Dermis blood vessel endothelial cell (primary cell): ENCODE data around the gene STK39. TPM values are rescaled to one million over a fixed set of nuclear protein-coding genes. Genes with fewer than 3 reads are reported as not detected.
"Not testable (repeated sequence)": the region's sequence is repeated elsewhere in the genome, so short reads cannot be mapped to it uniquely, and the experiment has no call there.

Source experiments
- DNase-seq: peaks from one replicate; pipeline ENCODE4 v3.0.0; 2010
- total RNA-seq: library from RNA; depleted of rRNA; stranded (reverse); fragments of >200 nt; gene quantifications from 2 replicates; pipeline ENCODE4 v1.2.3, GENCODE V29; 2014

Gene STK39
- total RNA-seq, 1 donor from 2014 or later, result 2.7 TPM

DNA sequence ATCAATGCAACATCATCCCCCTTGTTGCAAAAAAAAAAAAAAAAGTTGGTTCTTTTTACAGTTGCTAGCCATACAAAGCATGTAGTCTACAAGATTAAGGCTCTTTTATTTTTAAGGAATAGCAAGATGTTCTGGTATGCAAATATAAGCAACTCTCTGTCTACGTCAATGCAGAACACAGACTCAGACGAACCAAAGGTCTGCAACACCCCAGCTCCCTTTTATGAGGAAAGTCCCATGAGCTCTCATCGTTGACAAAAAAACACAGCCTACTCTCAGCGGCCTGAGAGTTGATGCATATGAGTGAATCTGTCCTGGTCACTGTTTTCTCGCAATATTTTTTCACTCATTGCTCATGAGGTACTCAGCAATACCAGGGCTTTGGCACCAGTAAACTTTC is 112.9 kb downstream of the STK39 start:
- DNase-seq, result no peak

DNA sequence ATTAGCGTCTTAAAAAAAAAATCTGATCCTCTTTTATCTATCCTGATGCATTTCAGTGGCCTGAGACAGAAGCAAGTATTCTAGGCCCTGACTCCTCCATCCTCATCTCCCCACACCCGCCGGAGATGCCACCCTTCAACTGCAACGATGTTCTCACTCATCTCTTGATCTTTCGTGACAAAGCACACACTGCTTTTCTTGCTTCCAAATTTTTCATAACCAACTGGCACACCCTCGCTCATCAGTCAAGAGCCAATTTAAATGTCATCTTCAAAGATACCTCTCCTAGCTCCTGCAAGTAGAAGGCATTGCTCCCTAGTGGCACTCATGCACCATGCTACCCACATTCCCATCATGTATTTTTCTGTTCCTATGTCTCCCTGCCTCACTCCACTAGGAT is 115.0 kb downstream of the STK39 start:
- DNase-seq, result no peak

DNA sequence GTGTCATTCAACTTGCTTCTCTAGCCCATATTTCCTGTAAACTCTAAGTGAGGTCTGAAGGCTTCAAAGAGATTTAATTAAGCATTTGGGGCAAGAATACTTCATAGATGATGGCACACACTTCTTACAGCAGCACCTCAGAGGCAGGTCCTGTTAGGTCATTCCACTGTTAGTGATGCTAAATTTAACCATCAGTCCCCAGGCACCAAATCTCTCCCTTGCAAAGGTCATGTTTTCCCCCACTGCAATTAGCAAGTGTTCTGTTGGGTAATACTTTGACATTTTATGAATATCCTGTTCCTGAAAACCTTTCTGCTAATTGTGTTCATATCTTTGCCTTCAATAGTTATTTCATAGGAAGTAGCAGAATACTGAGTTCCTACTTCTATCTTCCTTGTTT is 117.0 kb downstream of the STK39 start:
- no peak for DNase-seq

DNA sequence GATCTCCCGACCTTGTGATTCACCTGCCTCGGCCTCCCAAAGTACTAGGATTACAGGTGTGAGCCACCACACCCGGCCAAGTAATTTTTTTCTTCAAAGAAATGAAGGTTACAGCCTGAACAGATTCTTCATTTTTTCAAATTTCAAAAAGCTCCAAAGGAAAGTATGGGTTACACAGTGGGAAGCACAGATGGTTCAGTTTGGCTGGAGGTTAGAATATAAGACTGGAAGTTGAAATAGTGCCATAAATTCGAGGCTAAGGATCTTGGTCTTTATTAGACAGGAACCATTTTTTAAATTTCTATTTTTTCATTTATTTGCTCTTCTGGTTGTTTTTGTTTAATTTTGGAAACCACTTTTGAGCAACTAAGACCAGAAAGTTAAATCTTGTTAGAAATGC is 120.0 kb downstream of the STK39 start:
- DNase-seq, result no peak

DNA sequence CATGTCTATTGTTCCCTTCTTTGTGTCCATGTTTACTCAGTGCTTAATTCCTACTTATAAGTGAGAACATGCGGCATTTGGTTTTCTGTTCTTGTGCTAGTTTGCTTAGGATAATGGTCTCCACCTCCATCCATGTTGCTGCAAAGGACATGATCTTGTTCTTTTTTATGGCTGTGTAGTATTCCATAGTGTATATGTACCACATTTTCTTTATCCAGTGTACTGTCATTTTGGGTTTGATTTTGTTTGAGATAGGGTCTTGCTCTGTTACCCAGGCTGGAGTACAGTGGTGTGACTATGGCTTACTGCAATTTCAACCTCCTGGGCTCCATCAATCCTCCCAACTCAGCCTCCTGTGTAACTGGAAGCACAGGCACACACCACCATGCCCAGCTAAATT is 125.2 kb downstream of the STK39 start:
- not testable (repeated sequence) for DNase-seq

DNA sequence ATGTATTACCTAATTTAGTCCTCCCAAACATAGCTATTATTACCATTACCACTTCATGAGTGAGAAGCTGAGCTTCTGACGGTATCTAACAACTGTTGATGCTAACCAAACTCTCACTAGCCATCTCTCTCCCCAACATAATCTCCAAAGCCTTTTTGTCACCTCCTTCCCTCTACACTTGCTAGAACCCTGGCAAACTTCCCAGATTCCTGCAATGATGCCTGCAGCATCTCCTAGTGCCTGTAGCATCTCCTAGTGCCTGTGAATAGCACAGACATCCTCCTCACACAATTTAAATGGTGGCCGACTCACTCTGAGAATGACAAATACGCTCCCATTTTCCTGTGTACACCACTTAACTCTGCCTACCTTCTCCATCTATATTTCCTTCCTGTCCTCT is 126.7 kb downstream of the STK39 start:
- DNase-seq, result no peak

DNA sequence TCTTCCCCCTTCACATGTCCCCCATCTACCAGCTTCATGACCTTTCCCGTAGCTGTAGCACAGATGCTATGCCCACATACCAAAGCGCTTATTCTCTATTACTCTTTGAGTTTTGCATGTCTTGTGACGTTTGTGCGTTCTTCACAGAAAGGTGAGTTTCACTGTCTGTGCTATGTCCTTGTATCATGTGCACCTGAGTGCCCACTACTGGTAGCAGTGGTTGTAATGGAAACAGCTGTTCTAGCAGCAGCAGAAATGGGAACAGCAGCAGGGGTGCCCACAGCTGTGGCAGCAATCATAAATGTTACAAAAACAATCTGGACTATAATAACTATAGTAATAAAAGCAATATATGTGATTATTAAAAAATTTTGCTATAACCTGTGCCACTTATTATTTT is 127.1 kb downstream of the STK39 start:
- DNase-seq, result no peak

DNA sequence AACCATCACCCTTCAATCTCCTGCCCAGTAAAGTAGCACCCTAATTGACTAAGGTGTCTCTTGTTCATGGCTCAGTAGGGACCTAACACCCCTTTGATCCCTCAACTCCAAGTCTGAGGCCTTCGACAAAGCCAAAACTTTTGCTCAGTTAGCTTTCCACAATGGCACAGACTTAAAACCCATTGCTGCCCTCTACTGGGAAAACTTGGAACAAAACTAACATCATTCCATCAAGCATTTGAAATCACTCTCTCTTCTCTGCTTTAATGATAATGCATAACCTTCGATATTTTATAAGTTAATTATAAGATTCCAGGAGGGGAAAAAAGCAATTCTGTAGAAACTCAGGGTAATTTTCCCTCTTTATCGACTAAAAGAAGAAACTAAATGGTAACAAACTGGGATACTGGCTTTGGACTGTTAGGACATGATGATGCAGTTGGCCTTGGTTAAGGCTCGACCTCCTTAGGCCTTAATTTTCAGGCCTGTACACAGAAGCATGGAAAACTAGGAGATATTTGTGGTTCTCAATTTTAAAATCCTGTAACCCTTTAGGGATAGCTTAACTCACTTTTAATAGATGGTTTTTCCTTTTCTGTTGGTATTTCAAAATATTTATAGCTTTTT is 127.8 kb downstream of the STK39 start:
- DNase-seq, result peak; percentile 81

DNA sequence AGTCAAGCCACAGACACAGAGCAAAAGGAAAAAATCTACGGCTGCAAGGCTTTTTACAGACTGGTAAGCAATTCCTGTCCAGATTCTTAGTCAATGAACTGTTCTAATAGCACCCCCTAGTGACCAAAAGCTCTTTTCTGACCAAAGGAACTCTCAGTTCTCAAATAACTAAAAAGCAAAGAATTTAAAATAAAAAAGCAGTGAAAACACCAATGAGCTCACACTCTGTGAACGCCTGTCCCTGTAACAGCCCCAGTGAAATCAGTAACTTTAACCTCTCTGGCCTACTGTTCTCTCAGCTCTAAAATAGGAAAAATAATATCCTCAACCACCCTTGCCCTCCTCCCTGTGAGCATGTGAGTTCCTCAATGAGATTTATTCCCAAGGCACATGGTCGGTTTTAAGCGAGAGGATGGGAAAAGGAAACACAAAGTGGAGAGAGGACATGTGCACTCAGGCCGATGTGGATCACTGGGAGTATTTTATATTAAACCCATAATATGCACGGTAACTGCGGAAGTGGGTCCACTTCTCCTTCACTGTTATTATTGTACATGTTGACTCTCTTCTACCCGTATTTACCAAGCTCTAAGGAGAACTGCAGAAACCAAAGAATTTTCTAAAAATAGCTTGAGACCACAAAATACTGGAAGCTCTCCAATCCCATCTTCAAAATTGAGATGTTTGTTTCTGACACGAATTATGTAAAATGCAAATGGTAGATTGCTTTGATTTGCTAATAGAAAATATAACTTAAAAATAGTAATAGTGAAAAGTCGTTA is 128.5 kb downstream of the STK39 start:
- DNase-seq, result peak; percentile 83

DNA sequence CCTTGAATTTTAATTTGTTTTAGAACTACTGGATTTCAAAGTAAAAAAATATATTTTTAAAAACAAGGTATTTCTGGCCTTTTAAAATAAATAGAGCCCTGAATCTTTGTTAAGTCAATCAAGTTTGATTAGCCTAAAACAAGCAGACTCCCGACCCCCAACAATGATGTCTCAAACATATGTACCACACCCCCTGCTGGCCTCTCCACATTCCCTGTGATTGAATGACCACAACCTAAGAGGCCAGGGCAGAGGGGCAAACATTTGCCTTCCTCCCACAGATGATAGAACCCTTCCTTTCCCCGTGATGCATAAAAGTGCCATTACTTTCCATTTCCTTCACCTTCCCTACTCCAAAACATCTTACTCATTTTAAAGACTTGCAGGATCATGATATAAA is 130.9 kb downstream of the STK39 start:
- peak; percentile 34 for DNase-seq

DNA sequence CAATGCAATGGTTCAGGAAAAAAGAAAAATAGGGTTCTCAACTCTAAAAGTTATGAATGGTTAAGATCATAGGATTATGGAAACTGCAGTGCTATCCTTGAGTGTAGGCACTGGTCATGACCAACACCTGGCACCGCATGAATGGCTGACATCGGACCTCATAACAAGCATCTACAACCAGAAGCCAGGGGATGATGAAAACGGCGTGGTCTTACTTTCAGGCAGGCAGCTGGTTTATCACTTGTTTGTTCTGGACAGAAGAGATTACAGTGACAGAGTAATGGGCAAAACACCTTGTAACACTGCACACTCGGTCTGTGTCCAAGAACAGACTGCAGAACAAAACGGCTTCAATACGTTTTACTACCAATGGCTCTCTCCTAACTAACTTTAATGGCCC is 132.8 kb downstream of the STK39 start:
- no peak for DNase-seq

DNA sequence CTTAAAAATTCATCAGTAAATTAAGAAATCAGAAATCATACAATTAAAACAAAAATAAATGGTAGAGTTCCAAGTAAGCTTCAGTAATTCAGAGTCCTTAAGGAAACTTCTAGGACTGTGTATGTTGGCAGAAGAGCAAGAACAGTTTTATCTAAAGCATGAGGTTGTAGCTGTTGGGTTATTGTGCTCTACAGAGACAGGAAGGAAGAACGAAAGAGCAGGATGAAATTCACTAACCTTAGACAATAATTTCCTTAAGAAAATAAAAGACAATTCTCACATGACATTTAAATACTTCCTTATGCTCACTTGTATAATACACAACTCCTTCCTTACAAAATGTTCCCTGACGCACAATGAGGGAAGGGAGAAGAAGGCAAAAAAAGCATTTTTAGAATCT is 133.4 kb downstream of the STK39 start:
- DNase-seq, result peak; percentile 69

DNA sequence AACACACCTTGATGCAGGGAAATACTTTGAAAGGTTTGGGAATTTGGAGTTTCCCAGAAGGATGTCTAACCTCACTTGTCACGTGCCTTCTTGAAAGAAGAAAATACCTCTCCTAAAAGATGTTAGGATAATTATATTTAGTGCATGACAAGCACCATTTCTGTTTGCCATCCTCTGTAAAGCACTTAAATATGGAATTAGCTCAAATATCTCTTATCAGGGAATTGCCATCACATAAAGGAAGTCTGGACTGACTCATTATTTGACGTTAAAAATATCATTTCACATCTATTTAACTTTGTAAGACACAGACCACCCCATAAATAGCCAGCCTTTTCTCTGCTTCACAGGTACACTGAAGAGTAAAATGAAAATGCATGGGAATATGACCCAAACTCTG is 140.1 kb downstream of the STK39 start:
- no peak for DNase-seq

DNA sequence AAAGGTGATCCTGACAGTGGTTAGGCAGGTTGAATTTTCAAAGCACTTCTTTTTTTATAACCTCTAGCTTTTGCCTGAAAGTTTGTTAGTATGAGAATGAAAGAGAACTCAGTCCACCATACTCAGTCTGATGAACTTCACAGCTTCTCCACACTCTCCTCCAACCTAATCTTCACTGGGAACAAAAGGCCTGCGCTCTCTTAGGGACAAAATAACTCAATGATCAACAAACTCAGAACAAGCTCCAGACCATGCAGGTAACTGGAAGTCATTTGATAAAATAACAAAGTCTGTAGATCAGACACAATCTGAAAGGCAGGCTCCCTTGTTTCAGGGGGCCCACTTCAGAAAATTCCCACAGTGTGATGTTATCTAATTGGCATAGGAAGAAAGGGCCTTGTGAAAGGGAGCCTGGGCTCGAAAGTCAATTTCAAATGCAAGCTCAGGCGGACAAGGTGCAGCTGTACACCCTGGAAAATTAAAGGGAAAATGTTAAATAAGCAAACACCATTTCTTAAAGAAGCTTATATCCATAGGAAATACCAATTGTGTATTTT is 142.2 kb downstream of the STK39 start:
- DNase-seq, result no peak

DNA sequence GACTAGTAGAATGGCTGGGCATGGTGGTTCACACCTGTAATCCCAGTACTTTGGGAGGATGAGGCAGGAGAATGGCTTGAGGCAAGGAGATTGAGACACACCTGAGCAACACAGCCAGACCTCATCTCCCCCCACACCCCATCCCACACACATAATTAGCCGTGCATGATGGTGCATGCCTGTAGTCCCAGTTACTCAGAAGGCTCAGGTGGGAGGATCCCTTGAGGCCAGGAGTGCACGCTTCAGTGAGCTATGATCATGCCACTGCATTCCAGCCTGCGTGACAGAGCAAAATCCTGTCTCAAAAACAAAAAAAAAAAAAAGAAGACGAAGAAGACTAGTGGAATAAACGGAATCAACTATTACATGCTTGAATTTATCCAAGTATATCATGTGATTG is 150.0 kb downstream of the STK39 start:
- no peak for DNase-seq

DNA sequence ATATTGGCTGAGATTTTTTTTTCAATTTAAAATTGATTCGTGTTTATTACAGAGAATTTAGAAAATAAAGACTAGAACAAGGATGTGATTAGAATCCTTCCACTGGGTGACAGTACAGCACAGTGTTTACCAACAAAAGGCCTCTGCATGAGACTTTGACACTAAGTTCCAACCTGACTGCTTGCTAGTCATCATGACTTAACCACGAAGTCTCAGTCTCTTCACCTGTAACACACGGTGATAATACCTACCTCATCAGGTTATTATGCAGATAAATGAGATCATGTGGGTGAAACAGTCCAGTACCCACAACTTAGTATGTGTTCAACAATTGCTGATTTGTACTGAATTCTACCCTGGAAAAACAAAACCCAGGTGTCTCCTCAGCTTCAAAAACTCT is 151.2 kb downstream of the STK39 start:
- no peak for DNase-seq

DNA sequence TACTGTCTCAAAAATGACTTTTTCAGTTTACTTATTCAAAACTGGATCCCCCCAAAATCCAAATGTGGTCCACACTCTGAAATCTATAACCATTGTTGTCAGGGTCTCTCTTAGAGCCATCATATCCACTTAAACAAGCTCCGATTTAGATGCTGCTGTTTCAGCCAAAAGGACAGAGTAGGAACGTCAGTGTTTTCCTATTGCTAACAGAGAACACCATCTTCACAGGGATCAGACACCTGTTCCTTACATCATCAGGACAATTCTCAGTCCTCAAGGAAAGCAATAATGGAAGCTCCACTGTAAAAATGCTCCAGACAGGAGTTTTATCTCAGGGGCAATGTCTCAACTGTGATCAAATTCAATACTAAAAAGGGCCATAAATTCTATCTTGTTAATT is 155.4 kb downstream of the STK39 start:
- no peak for DNase-seq

DNA sequence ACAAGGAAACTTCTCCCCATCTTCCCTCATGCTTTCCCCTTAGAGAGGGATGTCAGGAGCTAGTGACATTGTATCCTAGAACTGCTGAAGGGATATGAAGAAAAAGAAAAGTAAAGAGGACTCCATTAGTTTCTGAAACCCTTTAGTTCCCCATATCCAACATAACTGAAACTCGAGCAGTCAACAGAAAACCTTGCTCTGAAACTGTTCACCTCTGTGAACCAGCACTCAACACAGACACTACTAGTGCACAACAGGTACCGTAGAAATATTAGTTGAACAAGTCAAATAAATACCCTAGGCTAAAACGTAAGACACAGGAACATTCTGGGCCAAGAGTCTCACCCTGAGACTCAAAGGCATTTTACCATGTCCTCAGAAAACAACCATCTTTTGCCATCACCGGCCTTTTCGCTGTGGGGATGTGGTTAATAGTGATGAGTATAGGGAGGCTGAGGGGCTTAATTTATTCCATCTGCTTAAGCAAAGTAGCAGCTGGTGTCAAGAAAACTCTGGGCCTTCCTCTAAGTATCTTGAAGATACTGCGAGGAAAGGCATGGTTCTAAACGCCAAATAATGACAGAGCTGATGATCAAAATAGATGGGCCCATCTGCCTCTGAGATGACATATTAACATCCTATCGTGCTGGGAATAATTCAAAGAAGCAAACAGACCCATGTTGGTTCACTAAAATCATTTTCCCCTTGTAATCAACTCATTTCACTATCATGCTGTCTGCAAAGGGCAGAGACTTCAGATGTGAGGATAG is 156.8 kb downstream of the STK39 start:
- no peak for DNase-seq

DNA sequence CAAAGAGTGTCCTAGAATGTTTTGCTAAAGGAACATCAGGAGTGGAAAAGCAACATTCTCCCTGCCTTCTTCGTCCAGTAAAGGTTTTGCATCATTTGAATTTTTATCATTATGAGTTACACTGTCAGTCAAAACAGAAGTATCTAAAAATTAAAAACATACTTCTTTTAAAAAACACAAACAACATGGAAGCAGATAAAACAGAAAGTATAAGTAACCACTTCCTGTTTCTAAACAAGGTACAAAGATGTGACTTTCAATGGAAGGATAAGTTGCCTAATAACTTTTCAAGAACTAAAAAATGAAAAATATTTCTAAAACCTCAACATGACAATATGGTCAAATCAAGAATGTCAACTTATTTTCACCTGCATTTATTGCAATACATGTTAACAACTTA is 158.2 kb downstream of the STK39 start:
- DNase-seq, result no peak

DNA sequence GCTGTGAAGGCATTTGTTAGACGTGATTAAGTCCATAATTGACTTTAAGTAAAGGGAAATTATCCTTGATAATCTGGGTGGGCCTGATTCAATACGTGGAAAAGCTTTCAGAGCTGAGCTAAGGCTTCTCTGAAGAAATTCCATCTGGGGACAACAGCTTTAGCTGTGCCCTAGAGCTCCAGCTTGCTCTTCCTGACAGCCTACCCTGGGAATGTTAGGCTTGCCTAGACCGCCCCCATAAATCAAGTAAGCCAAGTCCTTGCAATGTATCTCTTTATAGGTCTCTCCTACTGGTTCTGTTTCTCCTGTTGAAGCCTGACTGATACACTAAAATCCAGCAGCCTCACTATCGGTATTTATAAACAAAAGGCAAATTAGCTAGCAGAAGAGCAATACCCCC is 160.0 kb downstream of the STK39 start:
- no peak for DNase-seq

DNA sequence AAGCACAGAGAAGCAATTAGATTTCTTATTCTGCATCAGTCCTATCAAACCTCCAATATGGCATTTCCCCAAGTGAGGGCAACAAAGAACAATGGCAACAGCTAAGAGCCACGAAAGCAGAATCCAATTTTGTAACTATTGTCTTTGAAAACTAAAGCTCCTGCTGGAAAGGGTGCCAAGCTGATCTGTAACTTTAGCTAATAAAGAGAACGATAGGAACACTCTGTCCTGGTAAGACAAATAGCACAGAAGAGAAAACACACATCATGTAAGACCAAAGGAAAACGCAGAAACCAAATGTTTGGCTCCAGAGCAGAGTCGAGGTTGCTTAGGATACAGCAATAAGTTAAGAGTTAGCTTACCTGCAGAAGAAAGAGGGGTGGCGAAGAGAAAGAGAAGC is 160.5 kb downstream of the STK39 start:
- peak; percentile 4 for DNase-seq

DNA sequence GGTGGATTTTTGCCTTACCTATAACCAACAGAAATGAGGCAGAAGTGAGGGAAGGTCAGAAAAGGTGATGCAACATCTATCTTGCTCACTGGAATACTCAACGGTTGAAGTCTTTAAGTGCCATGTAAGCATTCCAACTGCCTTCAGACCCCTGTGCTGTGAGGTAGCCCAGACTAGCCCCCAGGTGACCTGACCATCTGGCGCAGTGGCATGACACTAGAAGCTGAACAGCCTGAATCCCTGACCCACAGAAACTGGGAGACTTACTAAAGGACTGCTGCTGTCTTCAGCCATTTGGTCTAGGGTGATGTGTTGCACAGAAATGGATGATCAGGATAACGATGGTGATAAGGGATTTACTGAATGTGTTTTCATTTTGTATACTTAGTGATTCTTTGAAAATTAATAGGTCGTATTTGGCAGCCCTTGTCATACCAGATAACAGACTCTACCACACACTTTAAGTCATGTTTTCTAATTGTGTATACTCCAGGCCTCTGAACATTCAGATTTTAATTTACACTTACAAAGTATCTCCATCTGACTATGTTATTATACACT is 161.5 kb downstream of the STK39 start:
- no peak for DNase-seq

DNA sequence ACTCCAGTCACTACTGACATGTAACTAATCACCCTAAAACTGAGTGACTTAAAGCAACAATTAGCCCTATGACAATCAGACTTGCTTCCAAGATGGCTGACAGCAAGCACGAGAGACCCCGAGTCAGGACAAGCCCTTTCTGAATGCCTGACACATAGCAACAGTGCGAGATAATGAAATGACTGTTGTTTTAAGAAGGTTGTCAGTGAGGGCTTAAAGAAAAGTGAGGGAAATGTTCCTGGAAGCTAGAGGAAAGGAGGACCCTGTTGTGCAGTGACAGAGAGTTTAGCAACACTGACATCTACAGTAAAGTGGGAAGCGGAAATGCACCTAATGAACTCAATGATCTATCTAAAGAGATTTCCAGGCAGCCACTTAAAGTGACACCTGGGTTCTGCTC is 163.1 kb downstream of the STK39 start:
- DNase-seq, result no peak
